Measurements from ENCODE around the gene NEU3. TPM values are rescaled to one million over a fixed set of nuclear protein-coding genes. Genes with fewer than 3 reads are reported as not detected.

NEU3 gene
- total RNA-seq, 1 experiment from 2014 or later = 9.9 TPM

DNA sequence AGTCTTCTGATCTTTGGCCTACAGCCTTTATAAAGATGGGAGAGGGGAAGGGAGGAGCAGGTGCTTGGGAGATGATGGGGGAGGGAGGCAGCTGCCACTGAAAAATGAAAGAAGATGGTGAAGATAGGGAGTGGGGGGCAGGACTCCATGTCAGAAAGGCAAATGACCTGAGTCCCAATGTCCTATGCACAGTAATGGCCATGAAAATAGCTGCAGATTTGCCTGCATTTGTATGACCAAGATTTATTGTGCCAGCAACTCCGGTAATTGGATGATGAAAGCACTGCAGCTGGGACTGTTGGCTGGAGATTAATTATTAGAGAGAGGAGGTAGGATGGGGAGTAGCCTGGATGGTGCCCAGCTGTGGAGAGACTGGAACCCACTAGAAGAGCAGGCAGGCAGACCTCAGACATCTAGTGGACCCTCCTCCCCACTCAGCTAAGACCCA, 36.1 kb downstream of the NEU3 start:
- Histone ChIP-seq H3K9me2 (ENCODE audit: insufficient read depth) (no peaks in the 10 kb centered on the region), H3F3A (ENCODE audit: insufficient read depth, low read depth) (no peaks in the 10 kb centered on the region), H3K27ac (no peak overlapping the region), H3K9me3 (ENCODE audit: insufficient read depth, low read depth) (no peaks in the 10 kb centered on the region; the same call in 1 of the 2 replicates), H3K4me3 (no peak overlapping the region), H3K4me1 (replicated peaks; ENCODE audit: insufficient read depth) (no peaks in the 10 kb centered on the region), H2AFZ (no peak overlapping the region), H4K20me1 (ENCODE audit: insufficient read depth) (no peaks in the 10 kb centered on the region), H3K4me2 (no peak overlapping the region), H3K36me3 (ENCODE audit: low read depth) (no peaks in the 10 kb centered on the region), H3K79me2 (ENCODE audit: low read depth) (no peaks in the 10 kb centered on the region), H3K27me3 (ENCODE audit: insufficient read depth, low read depth) (peaks cover 46% of the 10 kb centered on the region)
- no peak for DNase-seq
- POLR2A ChIA-PET (ENCODE audit: unreplicated experiment) = interaction anchor here (0.6 kb wide), 1 partner anchor 35 kb away, joined by 3 read pairs; no protein-coding TSS in a partner anchor
- TF ChIP-seq, protein P1, sequence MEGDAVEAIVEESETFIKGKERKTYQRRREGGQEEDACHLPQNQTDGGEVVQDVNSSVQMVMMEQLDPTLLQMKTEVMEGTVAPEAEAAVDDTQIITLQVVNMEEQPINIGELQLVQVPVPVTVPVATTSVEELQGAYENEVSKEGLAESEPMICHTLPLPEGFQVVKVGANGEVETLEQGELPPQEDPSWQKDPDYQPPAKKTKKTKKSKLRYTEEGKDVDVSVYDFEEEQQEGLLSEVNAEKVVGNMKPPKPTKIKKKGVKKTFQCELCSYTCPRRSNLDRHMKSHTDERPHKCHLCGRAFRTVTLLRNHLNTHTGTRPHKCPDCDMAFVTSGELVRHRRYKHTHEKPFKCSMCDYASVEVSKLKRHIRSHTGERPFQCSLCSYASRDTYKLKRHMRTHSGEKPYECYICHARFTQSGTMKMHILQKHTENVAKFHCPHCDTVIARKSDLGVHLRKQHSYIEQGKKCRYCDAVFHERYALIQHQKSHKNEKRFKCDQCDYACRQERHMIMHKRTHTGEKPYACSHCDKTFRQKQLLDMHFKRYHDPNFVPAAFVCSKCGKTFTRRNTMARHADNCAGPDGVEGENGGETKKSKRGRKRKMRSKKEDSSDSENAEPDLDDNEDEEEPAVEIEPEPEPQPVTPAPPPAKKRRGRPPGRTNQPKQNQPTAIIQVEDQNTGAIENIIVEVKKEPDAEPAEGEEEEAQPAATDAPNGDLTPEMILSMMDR (conservative IDR thresholded peaks at IDR 0.05) = no peak
- no peak for TF ChIP-seq EZH2 (IDR thresholded peaks at IDR 0.05; ENCODE audit: low read depth)
- CTCF ChIA-PET = no interaction called here
- intact Hi-C loops (cut with micrococcal nuclease; ENCODE audit: unreplicated experiment) = loop anchor here (5.0 kb wide), 1 partner anchor 97 kb away; no protein-coding TSS in a partner anchor
- no TSS peak for BruUV-seq (replicated peaks)

DNA sequence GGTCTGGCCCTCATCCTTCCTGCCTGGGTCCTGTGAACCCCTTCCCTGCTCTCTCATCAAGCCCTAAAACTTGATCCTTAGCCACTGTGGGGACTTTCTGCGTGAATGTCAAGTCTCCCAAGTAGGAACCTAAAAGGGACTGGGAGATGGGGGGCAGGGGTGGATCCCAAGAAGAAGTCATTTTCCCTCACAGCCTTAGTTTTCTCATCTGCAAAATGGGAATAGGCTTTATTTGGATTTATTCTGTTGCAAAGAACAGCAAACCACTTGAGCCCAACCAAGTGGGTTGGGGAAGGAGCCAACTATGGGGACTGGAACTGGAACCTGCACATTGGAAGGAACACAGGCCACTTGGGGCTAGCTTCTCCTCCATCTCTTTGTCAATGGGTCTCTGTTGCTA, 36.8 kb downstream of the NEU3 start:
- no peaks in the 10 kb centered on the region for H3K4me1 ChIP-seq (replicated peaks; ENCODE audit: insufficient read depth)
- POLR2A ChIA-PET (ENCODE audit: unreplicated experiment) = no interaction called here
- no peaks in the 10 kb centered on the region for H3K36me3 ChIP-seq (ENCODE audit: low read depth)
- no peaks in the 10 kb centered on the region for H3F3A ChIP-seq (ENCODE audit: insufficient read depth, low read depth)
- no peak overlapping the region for H3K4me3 ChIP-seq
- no peak overlapping the region for H3K4me2 ChIP-seq
- peaks cover 51% of the 10 kb centered on the region for H3K27me3 ChIP-seq (ENCODE audit: insufficient read depth, low read depth)
- H3K27ac ChIP-seq = no peak overlapping the region
- BruUV-seq (replicated peaks) = no TSS peak
- intact Hi-C loops (cut with micrococcal nuclease; ENCODE audit: unreplicated experiment) = no loop called here
- H3K79me2 ChIP-seq (ENCODE audit: low read depth) = no peaks in the 10 kb centered on the region
- H3K9me3 ChIP-seq (ENCODE audit: insufficient read depth, low read depth) = no peaks in the 10 kb centered on the region
- H4K20me1 ChIP-seq (ENCODE audit: insufficient read depth) = no peaks in the 10 kb centered on the region
- no peaks in the 10 kb centered on the region for H3K9me2 ChIP-seq (ENCODE audit: insufficient read depth)
- TF ChIP-seq, protein P1 (conservative IDR thresholded peaks at IDR 0.05) = no peak
- no peak for TF ChIP-seq EZH2 (IDR thresholded peaks at IDR 0.05; ENCODE audit: low read depth)
- DNase-seq = no peak
- H2AFZ ChIP-seq = no peak overlapping the region
- CTCF ChIA-PET = no interaction called here

DNA sequence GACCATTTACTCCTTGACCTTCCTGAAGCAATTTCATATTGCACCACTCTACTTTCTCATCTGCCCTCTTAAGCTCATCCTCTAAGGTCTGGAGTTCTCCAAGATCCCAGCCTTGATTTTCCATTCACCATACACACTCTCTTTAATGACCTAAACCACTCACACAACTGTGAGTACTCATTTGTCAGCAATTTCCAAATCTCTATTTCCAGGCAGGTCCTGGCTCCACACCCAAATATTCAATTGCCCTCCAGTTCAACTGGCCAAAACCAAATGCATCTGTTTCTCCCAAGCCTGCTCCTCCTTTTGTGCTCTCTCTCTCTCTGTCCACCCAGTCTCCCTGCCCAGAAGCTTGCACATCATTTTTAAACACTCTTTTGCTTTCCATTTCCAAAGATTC, 39.6 kb downstream of the NEU3 start:
- TF ChIP-seq EZH2 (IDR thresholded peaks at IDR 0.05; ENCODE audit: low read depth) = no peak
- TF ChIP-seq, protein P1 (conservative IDR thresholded peaks at IDR 0.05) = no peak
- H3K36me3 ChIP-seq (ENCODE audit: low read depth) = no peaks in the 10 kb centered on the region
- peaks cover 51% of the 10 kb centered on the region for H3K27me3 ChIP-seq (ENCODE audit: insufficient read depth, low read depth)
- H3K4me2 ChIP-seq = no peak overlapping the region
- no peaks in the 10 kb centered on the region for H3K9me3 ChIP-seq (ENCODE audit: insufficient read depth, low read depth)
- no peaks in the 10 kb centered on the region for H3K9me2 ChIP-seq (ENCODE audit: insufficient read depth)
- no TSS peak for BruUV-seq (replicated peaks)
- ChIA-PET CTCF (no interaction called here), POLR2A (ENCODE audit: unreplicated experiment) (no interaction called here)
- no peak overlapping the region for H2AFZ ChIP-seq
- H3K4me3 ChIP-seq = no peak overlapping the region
- H3K79me2 ChIP-seq (ENCODE audit: low read depth) = no peaks in the 10 kb centered on the region
- intact Hi-C loops (cut with micrococcal nuclease; ENCODE audit: unreplicated experiment) = no loop called here
- no peaks in the 10 kb centered on the region for H3F3A ChIP-seq (ENCODE audit: insufficient read depth, low read depth)
- DNase-seq = peak in 1 of 2 experiments; percentile 21
- H3K27ac ChIP-seq = no peak overlapping the region
- no peaks in the 10 kb centered on the region for H4K20me1 ChIP-seq (ENCODE audit: insufficient read depth)
- no peaks in the 10 kb centered on the region for H3K4me1 ChIP-seq (replicated peaks; ENCODE audit: insufficient read depth)

All from PC-9 (cell line).